B cell (primary cell): Measurements from ENCODE around the gene ZIC4.

Source experiments
- CTCF ChIP-seq: fragments of 200-600 bp; IDR thresholded peaks from one replicate; pipeline ENCODE4 v1.8.0; 2022; ENCODE audit warnings: antibody characterized with exemption, mild to moderate bottlenecking
- EZH2 ChIP-seq: IDR thresholded peaks from 2 replicates; pipeline ENCODE4 v1.6.1; 2012; ENCODE audit warnings: borderline replicate concordance, low read depth, mild to moderate bottlenecking, moderate library complexity, low read length; ENCODE audit not compliant: insufficient read depth, poor library complexity, severe bottlenecking

DNA sequence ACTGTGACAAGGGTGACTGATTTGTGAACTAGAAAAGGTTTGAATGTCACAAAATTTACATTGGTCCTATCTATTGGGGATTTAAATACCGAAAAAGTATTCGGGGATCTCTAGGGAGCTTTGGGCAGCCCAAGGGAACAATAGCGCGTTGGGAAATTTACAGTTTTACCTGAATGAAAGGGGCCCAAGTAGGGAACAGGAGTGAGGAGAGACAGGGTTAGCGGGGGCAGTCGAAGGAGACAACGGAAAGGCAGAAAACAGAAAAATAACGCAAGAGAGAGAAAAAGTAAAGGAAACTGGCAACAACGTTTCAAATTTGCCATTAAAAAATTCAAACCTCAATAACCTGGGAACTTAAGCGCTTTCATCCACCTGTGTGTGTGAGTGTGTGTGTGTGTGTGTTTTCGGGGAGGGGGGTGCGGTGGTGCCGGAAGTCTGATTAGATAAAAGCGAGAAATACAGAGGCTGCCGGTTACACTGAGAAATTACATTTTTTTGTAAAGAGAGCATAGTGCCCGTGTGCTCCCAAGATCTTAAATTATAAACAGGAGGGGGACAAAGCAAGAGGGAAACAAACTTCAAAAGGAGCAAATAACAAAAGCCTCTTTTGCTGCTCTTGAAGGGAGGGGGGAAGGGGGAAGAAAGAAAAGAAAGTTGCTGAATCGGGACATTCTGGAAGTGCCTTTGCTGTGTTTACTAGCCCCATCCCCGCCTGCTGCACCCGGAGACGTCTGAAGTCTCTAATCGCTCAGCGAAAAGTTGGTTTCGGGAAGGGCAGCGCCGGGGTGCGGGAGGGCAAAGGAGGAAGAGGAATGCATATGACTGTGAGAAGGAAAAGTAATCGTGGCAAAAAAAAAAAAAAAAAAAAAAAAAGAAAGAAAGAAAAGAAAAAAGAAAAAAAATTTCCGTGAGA, 2.1 kb upstream of the ZIC4 start:
- TF ChIP-seq CTCF (no peak), EZH2 (no peak)
